ENCODE measurements around the gene DCC.
"Not testable (repeated sequence)": the region's sequence is repeated elsewhere in the genome, so short reads cannot be mapped to it uniquely, and the experiment has no call there.

- TF ChIP-seq POLR2A (IDR thresholded peaks at IDR 0.05; ENCODE audit: low read length); GATA1 (IDR thresholded peaks at IDR 0.05; ENCODE audit: low read depth, low read length): not testable (repeated sequence)
Observed at GRCh38 chr18:53468173-53468572, 1128.2 kb downstream of the DCC start.
